Stimulated activated CD8-positive, alpha-beta memory T cell treated with anti-CD3 and anti-CD28 coated beads, Interleukin-4, amount 100 ng/mL, for 48 hours (primary cell): ENCODE data around the gene CBFA2T2.
"Not testable (repeated sequence)": the region's sequence is repeated elsewhere in the genome, so short reads cannot be mapped to it uniquely, and the experiment has no call there.

Source experiments
- DNase-seq: peaks from one replicate; pipeline ENCODE4 v3.0.0-alpha.2; 2020

The CBFA2T2 gene

GRCh38 chr20:33630507-33630906, 140.6 kb downstream of the CBFA2T2 start:
- no peak for DNase-seq

DNA sequence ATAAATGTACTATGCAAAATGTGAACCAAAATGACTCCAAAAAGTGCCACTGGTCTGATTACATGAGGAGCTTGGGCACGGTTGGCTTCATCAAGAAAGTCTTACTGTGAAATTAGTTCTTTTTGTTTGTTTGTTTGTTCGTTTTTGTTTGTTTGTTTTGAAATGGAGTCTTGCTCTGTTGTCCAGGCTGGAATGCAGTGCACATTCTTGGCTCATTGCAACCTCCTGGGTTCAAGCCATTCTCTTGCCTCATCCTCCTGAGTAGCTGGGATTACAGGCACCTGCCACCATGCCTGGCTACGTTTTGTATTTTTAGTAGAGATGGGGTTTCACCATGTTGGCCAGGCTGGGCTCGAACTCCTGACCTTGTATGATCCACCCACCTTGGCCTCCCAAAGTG, 142.0 kb downstream of the CBFA2T2 start:
- not testable (repeated sequence) for DNase-seq

GRCh38 chr20:33635341-33635740, 145.4 kb downstream of the CBFA2T2 start:
- no peak for DNase-seq

DNA sequence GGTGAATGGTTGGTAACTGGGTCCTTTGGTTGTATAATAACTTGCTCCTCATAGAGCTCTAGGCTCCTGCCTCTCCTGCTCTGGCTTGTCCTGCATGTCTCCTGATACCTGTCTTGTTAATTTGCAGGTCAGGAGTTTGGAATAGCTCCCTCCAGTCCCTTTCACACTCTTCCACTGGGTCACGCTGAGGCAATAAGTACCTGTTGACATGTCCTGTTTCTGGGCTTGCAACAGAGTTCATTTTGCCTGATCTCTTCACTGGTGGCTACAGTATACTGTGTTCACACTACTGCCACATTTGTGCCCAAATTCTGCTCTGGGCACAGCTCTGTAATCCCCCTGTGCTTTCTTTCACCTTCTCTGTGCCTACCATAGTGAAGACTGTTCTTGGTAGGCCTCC, 146.9 kb downstream of the CBFA2T2 start:
- no peak for DNase-seq

DNA sequence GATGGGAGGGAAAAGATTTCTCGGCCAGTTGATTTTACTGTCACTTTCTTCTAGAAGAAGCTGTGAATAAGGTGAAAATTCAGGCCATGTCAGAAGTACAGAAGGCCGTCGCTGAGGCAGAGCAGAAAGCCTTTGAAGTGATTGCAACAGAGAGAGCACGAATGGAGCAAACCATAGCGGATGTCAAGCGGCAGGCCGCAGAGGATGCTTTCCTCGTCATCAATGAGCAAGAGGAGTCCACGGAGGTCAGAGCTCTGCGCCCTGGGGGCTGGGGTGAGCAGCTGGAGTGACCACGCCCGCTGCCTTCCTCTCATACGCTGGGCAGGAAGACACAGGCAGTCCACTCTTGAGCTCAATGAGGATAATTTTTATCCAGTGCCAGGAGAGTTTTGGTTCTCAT, 150.4 kb downstream of the CBFA2T2 start:
- no peak for DNase-seq

- no peak for DNase-seq
Measured at GRCh38 chr20:33644313-33645071, 154.6 kb downstream of the CBFA2T2 start.

DNA sequence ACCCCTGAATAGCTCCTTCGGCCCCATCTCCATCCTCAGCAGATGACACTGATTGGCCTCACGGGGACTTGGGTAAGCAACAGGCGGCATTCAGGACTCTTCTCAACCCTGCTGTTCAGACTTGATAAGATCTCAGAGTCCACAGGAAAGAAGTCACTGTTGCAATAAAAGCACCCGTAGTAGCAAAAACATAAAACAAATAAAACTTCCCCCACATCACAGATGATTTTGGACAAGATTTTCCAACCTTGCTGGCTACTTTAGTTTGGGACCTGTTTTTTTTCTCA, 155.1 kb downstream of the CBFA2T2 start:
- DNase-seq: no peak

DNA sequence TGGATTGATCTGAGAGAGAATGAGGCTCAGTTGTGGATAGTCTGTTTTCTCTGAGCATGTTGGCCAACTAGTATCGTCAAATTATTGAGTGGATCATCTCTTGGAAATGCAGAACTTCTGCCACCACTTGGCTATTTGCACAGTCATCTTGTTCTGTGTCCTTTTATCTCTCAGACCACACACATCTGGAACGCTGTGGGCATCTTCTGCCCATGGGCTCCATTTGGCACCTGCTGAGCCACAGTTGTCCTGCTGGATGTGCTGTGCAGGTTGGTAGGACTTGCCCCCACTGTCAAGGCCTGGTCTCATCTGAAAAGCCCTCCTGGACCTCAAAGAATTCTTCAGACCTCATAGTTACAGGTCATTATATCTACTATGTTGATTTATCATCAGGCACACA, 155.5 kb downstream of the CBFA2T2 start:
- no peak for DNase-seq

DNA sequence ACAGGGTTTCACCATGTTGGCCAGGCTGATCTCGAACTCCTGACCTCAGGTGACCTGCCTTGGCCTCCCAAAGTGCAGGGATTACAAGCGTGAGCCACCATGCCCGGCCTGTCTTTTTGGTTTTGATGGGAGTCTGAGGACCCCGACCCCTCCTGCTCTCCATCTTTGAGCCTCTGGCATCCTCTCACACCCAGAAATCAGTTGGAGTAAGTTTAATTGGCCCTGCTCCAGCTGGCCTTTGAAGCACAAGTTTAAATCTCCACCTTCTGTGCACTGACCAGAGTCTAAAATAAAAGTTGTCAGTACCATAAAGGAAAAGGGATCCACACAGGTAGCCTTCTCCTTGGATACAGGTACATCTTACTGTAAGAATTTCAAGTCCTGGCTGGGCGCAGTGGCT, 156.3 kb downstream of the CBFA2T2 start:
- DNase-seq: no peak

DNA sequence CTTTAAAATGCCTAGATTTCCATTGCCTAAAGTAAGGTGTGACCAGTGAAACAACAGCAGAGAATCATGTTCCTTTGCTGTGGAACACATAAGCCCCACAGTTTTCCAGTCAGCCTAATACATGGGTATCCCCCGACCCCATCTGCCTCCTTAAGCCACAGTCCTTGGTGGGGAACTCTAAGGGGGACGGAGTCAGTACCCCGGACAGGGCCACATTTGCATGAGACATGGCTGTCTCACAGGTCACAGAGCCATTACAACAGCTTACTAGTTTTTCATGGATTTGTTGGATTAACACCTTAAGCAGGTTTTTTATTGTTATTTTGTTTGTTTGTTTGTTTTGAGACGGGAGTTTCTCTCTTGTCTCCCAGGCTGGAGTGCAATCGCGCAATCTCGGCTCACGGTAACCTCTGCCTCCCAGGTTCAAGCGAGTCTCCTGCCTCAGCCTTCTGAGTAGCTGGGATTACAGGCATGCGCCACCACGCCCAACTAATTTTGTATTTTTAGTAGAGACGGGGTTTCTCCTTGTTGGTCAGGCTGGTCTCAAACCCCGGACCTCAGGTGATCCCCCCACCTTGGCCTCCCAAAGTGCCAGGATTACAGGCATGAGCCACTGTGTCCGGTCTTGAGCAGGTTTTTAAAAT, 157.2 kb downstream of the CBFA2T2 start:
- not testable (repeated sequence) for DNase-seq

GRCh38 chr20:33647603-33648395, 157.9 kb downstream of the CBFA2T2 start:
- DNase-seq: no peak

DNA sequence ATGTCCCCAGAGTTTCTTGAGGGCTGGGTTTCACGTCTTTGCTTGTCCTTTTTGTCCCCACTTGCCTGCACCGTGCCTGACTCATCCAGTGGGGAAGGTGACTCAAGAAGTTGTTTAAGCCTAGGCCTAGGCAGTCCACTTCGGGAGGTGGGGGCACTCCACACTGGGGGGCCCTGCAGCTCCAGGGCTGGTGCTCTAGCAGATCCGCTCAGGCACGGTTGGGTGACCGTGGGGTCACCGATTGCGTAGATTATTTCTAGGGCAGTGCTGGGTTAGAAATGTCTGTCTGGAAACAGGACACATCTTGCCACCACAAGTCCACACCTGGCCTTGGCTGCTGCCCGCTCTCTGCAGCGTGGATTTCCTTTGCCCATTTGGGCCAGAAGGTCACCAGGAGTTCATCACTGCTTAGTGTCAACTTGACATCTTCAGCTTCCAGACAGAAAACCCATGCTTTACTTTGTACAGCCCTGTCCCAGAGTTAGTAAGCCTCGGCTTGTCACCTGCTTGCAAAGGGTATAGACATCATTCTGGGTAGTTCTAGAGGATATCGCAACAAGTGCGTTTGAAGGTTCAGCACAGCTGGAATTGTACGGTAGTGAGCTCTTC, 158.6 kb downstream of the CBFA2T2 start:
- DNase-seq: no peak

DNA sequence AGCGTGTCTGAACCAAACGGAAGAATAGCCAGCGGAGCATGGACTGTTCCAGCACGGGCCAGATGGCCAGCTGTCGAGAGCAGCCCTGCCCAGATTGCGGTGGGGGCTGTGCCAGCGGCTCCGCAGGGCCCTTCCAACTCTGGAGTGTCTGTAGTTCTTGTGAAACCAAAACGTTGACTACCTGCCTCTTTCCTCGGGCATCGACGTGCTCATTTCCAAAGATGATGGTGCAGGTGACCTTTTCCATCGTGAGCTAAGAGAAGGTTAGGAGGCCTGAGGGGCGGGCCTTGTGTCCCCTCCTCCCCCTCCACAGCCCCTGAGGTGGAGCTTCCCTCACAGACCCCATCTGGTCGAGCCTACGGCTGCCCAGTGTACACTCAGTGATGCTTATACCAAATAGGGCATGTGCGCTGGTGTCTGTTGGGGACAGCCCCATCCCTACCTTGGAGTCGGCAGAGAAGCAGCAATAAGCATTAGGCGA, 159.3 kb downstream of the CBFA2T2 start:
- DNase-seq: no peak

DNA sequence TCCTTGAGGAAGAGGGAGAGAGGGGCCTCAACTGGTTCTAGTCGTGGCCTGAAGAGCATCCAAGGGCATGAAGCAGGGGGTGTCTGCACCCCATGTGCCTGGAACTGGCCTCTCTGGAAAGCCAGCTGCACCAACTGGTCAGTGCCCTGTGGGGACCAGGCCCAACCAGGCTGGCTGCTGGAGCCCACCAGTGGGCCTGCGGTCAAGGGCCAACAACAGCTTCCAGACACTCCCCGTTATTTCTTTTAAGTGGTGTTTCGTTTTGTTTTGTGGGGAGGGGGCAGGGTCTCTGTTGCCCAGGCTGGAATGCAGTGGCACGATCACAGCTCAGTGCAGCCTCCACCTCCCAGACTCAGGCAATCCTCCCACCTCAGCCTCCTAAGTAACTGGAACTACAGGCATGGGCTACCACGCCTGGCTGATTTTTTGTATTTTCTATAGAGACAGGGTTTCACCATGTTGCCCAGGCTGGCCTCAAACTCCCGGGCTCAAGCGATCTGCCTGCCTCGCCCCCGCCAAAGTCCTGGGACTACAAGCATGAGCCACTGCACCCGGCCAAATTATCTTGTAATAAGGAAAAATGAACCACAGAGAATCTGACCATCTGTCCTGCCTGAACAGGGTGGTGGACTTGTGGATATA, 160.3 kb downstream of the CBFA2T2 start:
- DNase-seq: no peak

GRCh38 chr20:33650753-33651561, 161.1 kb downstream of the CBFA2T2 start:
- DNase-seq: no peak

GRCh38 chr20:33651562-33652048, 161.7 kb downstream of the CBFA2T2 start:
- no peak for DNase-seq

DNA sequence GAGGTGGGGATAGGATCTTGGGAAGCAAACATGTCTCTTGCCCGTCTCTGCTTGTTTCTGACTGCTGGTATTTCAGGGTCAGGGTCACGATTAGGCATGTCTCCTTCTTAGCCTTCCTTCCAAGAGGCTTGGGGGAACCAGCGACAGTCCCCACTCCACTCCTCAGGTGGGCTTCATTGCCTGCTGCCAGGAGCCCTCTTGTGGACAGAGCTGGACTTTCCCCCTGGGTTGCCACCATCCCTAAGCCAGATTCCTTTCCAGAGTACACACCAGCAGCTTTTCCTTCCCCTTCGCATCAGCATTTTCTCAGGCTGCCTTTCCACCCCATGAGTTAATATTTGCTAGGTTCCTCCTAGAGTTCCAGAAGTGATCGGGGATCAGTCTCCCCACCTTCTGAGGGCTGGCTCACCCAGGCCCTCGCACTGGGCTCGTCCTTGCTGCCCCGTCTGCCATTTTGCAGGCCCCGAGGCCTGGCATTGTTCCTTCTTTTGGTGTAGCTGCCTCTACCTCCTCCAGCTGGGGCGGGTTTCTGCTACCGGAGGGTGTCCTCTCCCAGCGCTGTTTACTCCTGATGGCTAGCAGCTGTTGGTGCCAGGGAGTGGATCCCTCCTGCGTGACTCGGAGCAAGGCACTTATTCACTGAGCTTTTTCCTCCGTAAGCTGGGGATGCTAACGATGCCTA, 163.5 kb downstream of the CBFA2T2 start:
- DNase-seq: peak; percentile 68

- DNase-seq: no peak
Measured at GRCh38 chr20:33653900-33654596, 164.2 kb downstream of the CBFA2T2 start.

DNA sequence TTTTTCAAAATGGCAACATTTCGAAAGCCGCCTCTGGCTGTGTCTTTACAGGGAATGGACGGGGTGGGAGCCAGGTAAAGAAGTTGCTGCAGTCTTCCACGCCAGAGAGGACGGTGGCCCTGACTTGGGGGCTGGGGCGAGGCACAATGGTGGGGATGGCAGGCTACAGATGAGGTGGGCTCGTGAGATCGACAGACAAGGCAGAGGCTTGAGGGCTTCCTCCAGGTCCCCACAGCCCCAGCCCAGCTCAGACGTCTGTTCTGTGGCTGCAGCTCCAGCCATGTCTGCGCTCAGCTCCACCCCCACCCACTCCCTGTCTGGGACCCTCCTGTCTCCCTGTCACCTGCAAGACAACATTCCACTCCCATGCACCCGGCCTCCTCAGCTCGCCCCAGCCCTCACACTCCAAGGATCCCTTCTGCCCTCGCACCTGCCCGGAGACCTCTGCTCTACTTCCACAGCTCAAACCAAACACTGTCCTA, 164.8 kb downstream of the CBFA2T2 start:
- no peak for DNase-seq

DNA sequence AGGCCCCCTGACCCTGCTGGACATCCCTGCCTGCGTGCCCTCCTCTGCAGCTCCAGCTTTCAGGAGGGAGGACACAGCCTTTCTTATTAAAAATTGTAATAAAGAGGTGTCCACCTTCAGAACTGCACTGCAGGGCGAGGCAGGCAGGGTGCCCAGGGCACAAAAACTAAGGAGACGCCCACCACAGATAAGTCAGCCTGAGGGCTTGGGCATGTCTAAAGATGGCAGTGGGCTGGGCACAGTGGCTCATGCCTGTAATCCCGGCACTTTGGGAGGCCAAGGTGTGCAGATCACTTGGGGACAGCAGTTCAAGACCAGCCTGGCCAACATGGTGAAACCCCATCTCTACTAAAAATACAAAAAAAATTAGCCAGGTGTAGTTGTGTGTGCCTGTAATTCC, 165.3 kb downstream of the CBFA2T2 start:
- no peak for DNase-seq
